GM21360 (cell line): Measurements from ENCODE around the gene DMRTC1.
"Not testable (repeated sequence)": the region's sequence is repeated elsewhere in the genome, so short reads cannot be mapped to it uniquely, and the experiment has no call there.

Source experiments
- ATAC-seq: cut with Tn5 transposase; IDR thresholded peaks from one replicate; pipeline ENCODE4 v1.9.1; 2021; ENCODE audit warnings: mild to moderate bottlenecking, moderate library complexity; ENCODE audit not compliant: unreplicated experiment

Gene DMRTC1, protein sequence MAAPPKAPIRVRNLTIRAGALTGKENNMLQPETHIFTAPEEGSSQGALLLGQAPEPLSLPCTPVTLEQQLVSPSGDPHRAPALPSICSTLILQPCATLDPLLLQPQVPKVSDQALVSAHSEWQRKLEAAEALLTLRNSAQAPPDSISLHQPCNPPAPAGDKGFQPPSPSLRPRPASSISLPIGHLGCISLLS

GRCh38 chrX:72943819-72944169 lies at the start of gene DMRTC1:
Gene DMRTC1, minus strand, starts transcription at chrX:72943837. Its CDS starts 68,143 bp downstream, at chrX:72875694.
- peak; percentile 87 for ATAC-seq

GRCh38 chrX:72980894-72981469 lies 37.3 kb upstream of the DMRTC1 start:
- not testable (repeated sequence) for ATAC-seq

DNA sequence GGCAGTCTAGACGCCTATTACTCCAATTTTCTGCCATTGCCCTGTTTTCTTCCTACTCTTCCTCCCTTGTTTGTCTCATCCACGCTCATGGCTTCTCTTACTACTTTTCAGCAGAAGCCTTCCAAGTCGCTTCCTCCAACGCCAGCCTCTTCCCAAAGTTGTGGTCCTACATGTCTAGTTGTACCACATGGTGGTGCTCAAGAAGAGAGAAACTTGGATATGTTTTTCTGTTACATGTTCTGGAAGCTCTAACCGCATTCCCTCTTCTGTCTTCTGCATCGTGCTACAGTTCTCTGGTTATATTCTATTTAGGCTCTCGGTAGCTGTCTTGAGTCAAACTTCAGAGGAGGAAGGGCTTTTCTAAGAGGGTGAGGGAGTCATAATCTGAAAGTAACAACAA lies 31.2 kb upstream of the DMRTC1 start:
- ATAC-seq = not testable (repeated sequence)

GRCh38 chrX:72971859-72972258 lies 28.2 kb upstream of the DMRTC1 start:
- ATAC-seq = not testable (repeated sequence)

GRCh38 chrX:72959971-72960370 lies 16.3 kb upstream of the DMRTC1 start:
- ATAC-seq = not testable (repeated sequence)

GRCh38 chrX:72943035-72943818 lies 410 bp downstream of the DMRTC1 start:
- ATAC-seq = peak; percentile 68

GRCh38 chrX:72942272-72942671 lies 1.4 kb downstream of the DMRTC1 start:
- not testable (repeated sequence) for ATAC-seq

DNA sequence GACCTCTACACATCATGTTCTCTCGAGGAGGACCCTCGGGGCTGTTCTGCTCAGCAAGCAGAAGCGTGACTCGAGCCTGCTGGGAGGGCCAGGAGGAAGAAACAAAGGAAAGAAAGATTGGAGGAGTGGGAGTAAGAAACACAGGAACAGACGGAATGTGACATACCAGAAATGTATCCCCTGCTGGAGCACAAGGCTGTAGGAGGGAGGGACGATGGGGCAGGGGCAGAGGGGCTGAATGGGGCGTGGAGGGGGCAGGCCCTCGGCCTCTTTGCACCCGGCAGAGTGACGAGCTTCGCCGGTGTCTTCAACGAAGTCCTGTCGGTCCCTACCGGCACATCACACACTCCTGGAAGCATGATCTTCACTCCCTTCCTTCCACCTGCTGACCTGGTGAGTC lies 5.7 kb downstream of the DMRTC1 start, which contains the start of gene FAM236A:
Gene FAM236A (plus strand): TSS at position 301 of the 400 bp plus-strand sequence. CDS start 57 bp downstream, at position 358.
- not testable (repeated sequence) for ATAC-seq

- not testable (repeated sequence) for ATAC-seq
Observed at GRCh38 chrX:72936882-72937455, 6.7 kb downstream of the DMRTC1 start.

- ATAC-seq = peak; percentile 54
Observed at GRCh38 chrX:72936455-72936854, 7.2 kb downstream of the DMRTC1 start.

DNA sequence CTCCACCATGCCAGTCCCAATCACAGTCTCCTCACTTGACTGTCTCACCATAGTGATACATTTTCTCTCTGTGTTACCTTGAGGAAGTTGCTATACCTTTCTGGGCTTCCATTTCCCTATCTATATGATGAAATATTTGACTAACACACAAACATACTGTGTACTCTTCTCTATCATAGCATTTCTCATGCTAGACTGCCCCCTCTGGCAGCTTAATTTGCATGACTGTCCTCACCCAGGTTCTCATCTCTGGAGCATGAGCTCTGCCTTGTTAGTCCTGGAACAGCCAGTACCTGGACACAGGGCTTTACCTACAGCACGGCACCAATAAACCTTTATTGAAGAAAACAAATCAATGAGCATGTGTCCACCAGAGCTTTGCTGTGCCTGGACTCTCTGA lies 11.4 kb downstream of the DMRTC1 start:
- ATAC-seq = not testable (repeated sequence)

DNA sequence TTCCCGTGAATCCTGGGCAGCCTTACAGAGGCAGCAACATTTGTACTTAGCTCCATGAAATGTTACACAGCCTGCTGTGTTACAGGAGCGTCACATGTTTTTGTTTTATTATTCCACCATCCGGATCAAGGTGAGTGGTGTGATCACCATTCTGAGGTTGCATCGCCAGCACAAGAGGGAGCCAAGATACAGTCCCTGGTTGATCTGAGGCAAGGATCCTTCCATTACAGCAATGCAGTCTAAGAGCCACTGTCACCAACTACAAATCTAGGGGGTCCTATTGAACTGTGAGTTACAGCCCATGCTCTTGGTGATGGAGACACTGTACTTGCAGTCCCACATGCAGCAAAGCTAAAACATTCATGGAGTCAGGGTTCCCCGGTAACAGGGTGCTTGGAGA lies 27.5 kb downstream of the DMRTC1 start:
- not testable (repeated sequence) for ATAC-seq

GRCh38 chrX:72912315-72912714 lies 31.3 kb downstream of the DMRTC1 start, which contains the start of gene FAM236C:
Gene FAM236C, plus strand, starts transcription at chrX:72912615. Its CDS starts 100 bp downstream, at chrX:72912715.
- not testable (repeated sequence) for ATAC-seq

GRCh38 chrX:72889740-72890139 lies 53.9 kb downstream of the DMRTC1 start:
- not testable (repeated sequence) for ATAC-seq

DNA sequence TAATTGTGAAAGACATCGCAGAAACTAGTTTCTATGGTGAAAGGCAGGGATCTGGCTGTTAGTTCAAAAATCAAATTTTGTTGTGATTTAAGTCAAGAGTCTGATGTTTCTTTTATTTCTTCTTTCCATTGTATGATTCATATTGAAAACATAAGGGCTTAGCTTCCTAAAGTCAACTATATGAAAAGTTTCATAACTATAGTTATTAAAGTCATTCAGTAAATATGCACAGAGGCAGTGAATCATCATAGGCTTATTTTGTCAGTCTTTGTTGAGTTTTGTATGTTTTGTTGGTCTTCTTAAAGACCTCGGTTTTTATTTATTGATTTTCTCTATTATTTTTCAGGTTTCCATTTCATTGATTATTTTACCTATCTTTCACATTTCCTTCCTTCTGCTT lies 60.7 kb downstream of the DMRTC1 start:
- ATAC-seq = not testable (repeated sequence)

DNA sequence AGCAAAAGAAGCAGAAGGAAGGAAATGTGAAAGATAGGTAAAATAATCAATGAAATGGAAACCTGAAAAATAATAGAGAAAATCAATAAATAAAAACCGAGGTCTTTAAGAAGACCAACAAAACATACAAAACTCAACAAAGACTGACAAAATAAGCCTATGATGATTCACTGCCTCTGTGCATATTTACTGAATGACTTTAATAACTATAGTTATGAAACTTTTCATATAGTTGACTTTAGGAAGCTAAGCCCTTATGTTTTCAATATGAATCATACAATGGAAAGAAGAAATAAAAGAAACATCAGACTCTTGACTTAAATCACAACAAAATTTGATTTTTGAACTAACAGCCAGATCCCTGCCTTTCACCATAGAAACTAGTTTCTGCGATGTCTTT lies 106.1 kb downstream of the DMRTC1 start:
- not testable (repeated sequence) for ATAC-seq

DNA sequence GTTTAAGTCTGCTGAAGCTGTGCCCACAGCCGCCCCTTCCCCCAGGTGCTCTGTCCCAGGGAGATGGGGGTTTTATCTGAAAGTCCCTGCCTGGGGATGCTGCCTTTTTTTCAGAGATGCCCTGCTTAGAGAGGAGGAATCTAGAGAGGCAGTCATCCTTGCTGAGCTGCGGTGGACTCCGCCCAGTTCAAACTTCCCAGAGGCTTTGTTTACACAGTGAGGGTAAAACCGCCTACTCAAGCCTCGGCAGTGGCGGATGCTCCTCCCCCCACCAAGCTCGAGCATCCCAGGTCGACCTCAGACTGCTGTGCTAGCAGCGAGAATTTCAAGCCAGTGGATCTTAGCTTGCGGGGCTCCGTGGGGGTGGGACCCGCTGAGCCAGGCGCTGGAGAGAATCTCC lies 112.9 kb downstream of the DMRTC1 start:
- ATAC-seq = not testable (repeated sequence)
